GM21619 (cell line): ENCODE data around the gene MTG2.

Experiments
- ATAC-seq: cut with Tn5 transposase; IDR thresholded peaks from one replicate; pipeline ENCODE4 v1.9.1; 2021; ENCODE audit not compliant: unreplicated experiment

Gene MTG2

GRCh38 chr20:62162765-62163484 lies 19.9 kb upstream of the MTG2 start:
- ATAC-seq, result no peak

GRCh38 chr20:62163485-62163865 lies 19.4 kb upstream of the MTG2 start:
- ATAC-seq, result no peak

GRCh38 chr20:62163986-62164762 lies 18.7 kb upstream of the MTG2 start:
- ATAC-seq, result no peak

- no peak for ATAC-seq
Observed at GRCh38 chr20:62164879-62165761, 17.7 kb upstream of the MTG2 start.

GRCh38 chr20:62165762-62166399 lies 16.9 kb upstream of the MTG2 start:
- ATAC-seq, result no peak

GRCh38 chr20:62167474-62167873 lies 15.4 kb upstream of the MTG2 start:
- ATAC-seq, result no peak

GRCh38 chr20:62168061-62168460 lies 14.8 kb upstream of the MTG2 start:
- no peak for ATAC-seq

GRCh38 chr20:62168890-62169435 lies 13.9 kb upstream of the MTG2 start:
- no peak for ATAC-seq

GRCh38 chr20:62170536-62170935 lies 12.3 kb upstream of the MTG2 start:
- no peak for ATAC-seq

GRCh38 chr20:62171245-62171644 lies 11.6 kb upstream of the MTG2 start:
- ATAC-seq, result no peak

GRCh38 chr20:62172666-62173065 lies 10.2 kb upstream of the MTG2 start:
- no peak for ATAC-seq

GRCh38 chr20:62174021-62174804 lies 8.6 kb upstream of the MTG2 start:
- ATAC-seq, result no peak

GRCh38 chr20:62174870-62175624 lies 7.8 kb upstream of the MTG2 start:
- no peak for ATAC-seq

GRCh38 chr20:62175711-62176110 lies 7.1 kb upstream of the MTG2 start:
- no peak for ATAC-seq

- no peak for ATAC-seq
Observed at GRCh38 chr20:62176866-62177265, 6.0 kb upstream of the MTG2 start.

- no peak for ATAC-seq
Observed at GRCh38 chr20:62177307-62177706, 5.5 kb upstream of the MTG2 start.

- no peak for ATAC-seq
Observed at GRCh38 chr20:62178316-62179161, 4.3 kb upstream of the MTG2 start.

- no peak for ATAC-seq
Observed at GRCh38 chr20:62179162-62179504, 3.7 kb upstream of the MTG2 start.
